HL-60 (cell line): ENCODE results near the gene DIP2A.

Experiments used
- CTCF ChIP-seq: IDR thresholded peaks from one replicate; pipeline ENCODE4 v1.5.1; 2011; ENCODE audit warnings: low read length, control low read depth, inconsistent platforms; ENCODE audit not compliant: insufficient read depth
- POLR2AphosphoS5 ChIP-seq: IDR thresholded peaks from 2 replicates; pipeline ENCODE4 v1.6.1; 2012; ENCODE audit warnings: low read depth
- REST ChIP-seq: IDR thresholded peaks from 2 replicates; pipeline ENCODE4 v1.6.1; 2012; ENCODE audit warnings: low read depth; ENCODE audit not compliant: insufficient replicate concordance
- SPI1 ChIP-seq: IDR thresholded peaks from 2 replicates; pipeline ENCODE4 v1.6.1; 2012; ENCODE audit warnings: low read depth, mild to moderate bottlenecking, borderline replicate concordance

- TF ChIP-seq CTCF: no peak
- no peak for TF ChIP-seq REST
- no peak for TF ChIP-seq POLR2AphosphoS5
- TF ChIP-seq SPI1: no peak
Observed at GRCh38 chr21:46564391-46564790, 105.7 kb downstream of the DIP2A start.
